Measurements from ENCODE around the gene AP5B1. TPM values are rescaled to one million over a fixed set of nuclear protein-coding genes. Genes with fewer than 3 reads are reported as not detected.

AP5B1 gene
- total and polyA plus RNA-seq, 9 of the 15 experiments (the other 6 are each of a cell fraction or from before 2014, with no cell fraction given), result 0.51 to 24.2 (median 5.1) TPM

- TF ChIP-seq SMAD4 (CRISPR knock-in tag; conservative IDR thresholded peaks at IDR 0.05) (peak; percentile 84), BCLAF1 (IDR thresholded peaks at IDR 0.05; ENCODE audit: borderline replicate concordance in 1 of 2, control insufficient read depth in 1 of 2, low read depth in 2 of 2, low read length in 1 of 2) (no peak), PURB (CRISPR knock-in tag; IDR thresholded peaks at IDR 0.05; ENCODE audit: low read depth) (no peak), SIN3A (IDR thresholded peaks at IDR 0.05; ENCODE audit: borderline replicate concordance in 2 of 2, control insufficient read depth in 1 of 2, low read depth in 2 of 2, low read length in 2 of 2) (peak in 1 of 2 experiments; percentile 61; a peak in 1 of 4 replicates), ZNF263 (CRISPR knock-in tag; IDR thresholded peaks at IDR 0.05; ENCODE audit: borderline replicate concordance) (0 out of 2 replicates have a peak, but pooled peaks have one; percentile 15), CTCF (IDR thresholded peaks at IDR 0.05 in 2 of 3, conservative IDR thresholded peaks at IDR 0.05 in 1 of 3; ENCODE audit: insufficient read depth in 2 of 3, low read depth in 1 of 3, low read length in 3 of 3) (peak in 2 of 3 experiments; percentile 23 to 66; a peak in 4 of 6 replicates), JUND (IDR thresholded peaks at IDR 0.05; ENCODE audit: borderline replicate concordance, low read depth, low read length) (0 out of 2 replicates have a peak, but pooled peaks have one; percentile 35), JUND (tag; IDR thresholded peaks at IDR 0.05; ENCODE audit: borderline replicate concordance, low read depth, low read length) (no peak), CXXC5 (CRISPR knock-in tag; IDR thresholded peaks at IDR 0.05) (peak; percentile 70), ZNF146 (CRISPR knock-in tag; IDR thresholded peaks at IDR 0.05; ENCODE audit: unreplicated experiment) (no peak), SAP30 (IDR thresholded peaks at IDR 0.05; ENCODE audit: borderline replicate concordance, insufficient read depth, low read depth, low read length, poor library complexity, severe bottlenecking) (peak; percentile 50), RBBP5 (IDR thresholded peaks at IDR 0.05; ENCODE audit: borderline replicate concordance, insufficient read depth, low read length, poor library complexity, severe bottlenecking) (peak; percentile 9), PATZ1 (CRISPR knock-in tag; IDR thresholded peaks at IDR 0.05; ENCODE audit: borderline replicate concordance) (no peak)
- TF ChIP-seq, protein P1, sequence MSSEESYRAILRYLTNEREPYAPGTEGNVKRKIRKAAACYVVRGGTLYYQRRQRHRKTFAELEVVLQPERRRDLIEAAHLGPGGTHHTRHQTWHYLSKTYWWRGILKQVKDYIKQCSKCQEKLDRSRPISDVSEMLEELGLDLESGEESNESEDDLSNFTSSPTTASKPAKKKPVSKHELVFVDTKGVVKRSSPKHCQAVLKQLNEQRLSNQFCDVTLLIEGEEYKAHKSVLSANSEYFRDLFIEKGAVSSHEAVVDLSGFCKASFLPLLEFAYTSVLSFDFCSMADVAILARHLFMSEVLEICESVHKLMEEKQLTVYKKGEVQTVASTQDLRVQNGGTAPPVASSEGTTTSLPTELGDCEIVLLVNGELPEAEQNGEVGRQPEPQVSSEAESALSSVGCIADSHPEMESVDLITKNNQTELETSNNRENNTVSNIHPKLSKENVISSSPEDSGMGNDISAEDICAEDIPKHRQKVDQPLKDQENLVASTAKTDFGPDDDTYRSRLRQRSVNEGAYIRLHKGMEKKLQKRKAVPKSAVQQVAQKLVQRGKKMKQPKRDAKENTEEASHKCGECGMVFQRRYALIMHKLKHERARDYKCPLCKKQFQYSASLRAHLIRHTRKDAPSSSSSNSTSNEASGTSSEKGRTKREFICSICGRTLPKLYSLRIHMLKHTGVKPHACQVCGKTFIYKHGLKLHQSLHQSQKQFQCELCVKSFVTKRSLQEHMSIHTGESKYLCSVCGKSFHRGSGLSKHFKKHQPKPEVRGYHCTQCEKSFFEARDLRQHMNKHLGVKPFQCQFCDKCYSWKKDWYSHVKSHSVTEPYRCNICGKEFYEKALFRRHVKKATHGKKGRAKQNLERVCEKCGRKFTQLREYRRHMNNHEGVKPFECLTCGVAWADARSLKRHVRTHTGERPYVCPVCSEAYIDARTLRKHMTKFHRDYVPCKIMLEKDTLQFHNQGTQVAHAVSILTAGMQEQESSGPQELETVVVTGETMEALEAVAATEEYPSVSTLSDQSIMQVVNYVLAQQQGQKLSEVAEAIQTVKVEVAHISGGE (CRISPR knock-in tag; IDR thresholded peaks at IDR 0.05), result peak in 1 of 3 experiments; percentile 59; a peak in 1 of 6 replicates
These were observed at the start of gene AP5B1 (continued) for GRCh38 chr11:65780770-65781151.
